SK-N-SH treated with all-trans-retinoic acid at 6 μM for 48 hours (cell line): ENCODE data around the gene MRPL2.
A peak's percentile ranks its signal among the peaks of the same experiment; 100 is the strongest.

ENCODE experiments used
- ATAC-seq: fragments of 200-7000 bp; cut with Tn5 transposase; 3 replicates; pipeline ENCODE4 v1.9.1; 2020; ENCODE audit warnings: mild to moderate bottlenecking, moderate library complexity
- ARNTL ChIP-seq: fragments of 450-650 bp; formaldehyde crosslinking; IDR thresholded peaks from 2 replicates; pipeline ENCODE4 v1.5.0; 2020; ENCODE audit warnings: low read depth, mild to moderate bottlenecking, moderate library complexity, borderline replicate concordance
- BACH2 ChIP-seq: fragments of 250-450 bp; sonication (Bioruptor Pico); IDR thresholded peaks from 2 replicates; pipeline ENCODE4 v1.9.0; 2021; ENCODE audit warnings: mild to moderate bottlenecking, borderline replicate concordance
- CREB5 ChIP-seq: fragments of 250-450 bp; sonication (Bioruptor Pico); IDR thresholded peaks from 2 replicates; pipeline ENCODE4 v1.5.1; 2020; ENCODE audit warnings: low read depth, mild to moderate bottlenecking, moderate library complexity
- CSDC2 ChIP-seq: fragments of 250-450 bp; sonication (Bioruptor Pico); IDR thresholded peaks from 2 replicates; pipeline ENCODE4 v1.5.0; 2020; ENCODE audit warnings: mild to moderate bottlenecking, moderate library complexity
- ESRRG ChIP-seq: fragments of 250-450 bp; sonication (Bioruptor Pico); IDR thresholded peaks from 2 replicates; pipeline ENCODE4 v1.6.1; 2021; ENCODE audit warnings: mild to moderate bottlenecking
- GLIS3 ChIP-seq: fragments of 250-450 bp; sonication (Bioruptor Pico); IDR thresholded peaks from 2 replicates; pipeline ENCODE4 v1.5.0; 2020; ENCODE audit warnings: mild to moderate bottlenecking, moderate library complexity
- ISL1 ChIP-seq: fragments of 250-450 bp; sonication (Bioruptor Pico); IDR thresholded peaks from 2 replicates; pipeline ENCODE4 v2.1.2; 2022; ENCODE audit warnings: mild to moderate bottlenecking, moderate library complexity
- OSR1 ChIP-seq: fragments of 250-450 bp; sonication (Bioruptor Pico); IDR thresholded peaks from 2 replicates; pipeline ENCODE4 v1.8.0; 2022; ENCODE audit warnings: moderate library complexity, mild to moderate bottlenecking, inconsistent platforms
- PATZ1 ChIP-seq: fragments of 250-450 bp; sonication (Bioruptor Pico); IDR thresholded peaks from 2 replicates; pipeline ENCODE4 v1.8.0; 2020; ENCODE audit warnings: mild to moderate bottlenecking, moderate library complexity, borderline replicate concordance
- POU6F1 ChIP-seq: fragments of 250-450 bp; sonication (Bioruptor Pico); IDR thresholded peaks from 2 replicates; pipeline ENCODE4 v1.8.0; 2021; ENCODE audit warnings: low read depth, mild to moderate bottlenecking, moderate library complexity, borderline replicate concordance
- PPARA ChIP-seq: fragments of 250-450 bp; sonication (Bioruptor Pico); IDR thresholded peaks from 2 replicates; pipeline ENCODE4 v1.5.0; 2020; ENCODE audit warnings: mild to moderate bottlenecking, borderline replicate concordance
- RARB ChIP-seq: fragments of 250-450 bp; sonication (Bioruptor Pico); IDR thresholded peaks from 2 replicates; pipeline ENCODE4 v1.8.0; 2021; ENCODE audit warnings: mild to moderate bottlenecking, moderate library complexity
- SNAI2 ChIP-seq: fragments of 250-450 bp; sonication (Bioruptor Pico); IDR thresholded peaks from 2 replicates; pipeline ENCODE4 v1.5.0; 2020; ENCODE audit warnings: mild to moderate bottlenecking, moderate library complexity
- TCF4 ChIP-seq: fragments of 250-450 bp; sonication (Bioruptor Pico); IDR thresholded peaks from 2 replicates; pipeline ENCODE4 v1.8.0; 2021; ENCODE audit warnings: mild to moderate bottlenecking, moderate library complexity, borderline replicate concordance
- TOX ChIP-seq: fragments of 250-450 bp; sonication (Bioruptor Pico); IDR thresholded peaks from 2 replicates; pipeline ENCODE4 v1.8.0; 2021; ENCODE audit warnings: mild to moderate bottlenecking, moderate library complexity, borderline replicate concordance
- TSHZ2 ChIP-seq: fragments of 250-450 bp; sonication (Bioruptor Pico); IDR thresholded peaks from 2 replicates; pipeline ENCODE4 v1.5.0; 2020; ENCODE audit warnings: mild to moderate bottlenecking, moderate library complexity
- ZC3H10 ChIP-seq: fragments of 250-450 bp; sonication (Bioruptor Pico); IDR thresholded peaks from 2 replicates; pipeline ENCODE4 v1.5.1; 2021; ENCODE audit warnings: mild to moderate bottlenecking, moderate library complexity
- ZFP3 ChIP-seq: fragments of 250-450 bp; sonication (Bioruptor Pico); IDR thresholded peaks from 2 replicates; pipeline ENCODE4 v1.5.0; 2020; ENCODE audit warnings: mild to moderate bottlenecking, moderate library complexity
- ZFP30 ChIP-seq: fragments of 450-650 bp; formaldehyde crosslinking; IDR thresholded peaks from 2 replicates; pipeline ENCODE4 v1.5.0; 2022; ENCODE audit warnings: mild to moderate bottlenecking, moderate library complexity
- ZNF565 ChIP-seq: fragments of 450-650 bp; formaldehyde crosslinking; conservative IDR thresholded peaks from 2 replicates; pipeline ENCODE4 v1.5.0; 2020; ENCODE audit warnings: low read depth, mild to moderate bottlenecking, moderate library complexity
- ZNF70 ChIP-seq: fragments of 450-650 bp; formaldehyde crosslinking; IDR thresholded peaks from 2 replicates; pipeline ENCODE4 v1.5.0; 2020; ENCODE audit warnings: mild to moderate bottlenecking, moderate library complexity
- ZNF8 ChIP-seq: fragments of 450-650 bp; formaldehyde crosslinking; IDR thresholded peaks from 2 replicates; pipeline ENCODE4 v1.5.0; 2020; ENCODE audit warnings: mild to moderate bottlenecking, moderate library complexity

MRPL2 gene

GRCh38 chr6:43076464-43077332, 17.5 kb upstream of the MRPL2 start:
- TF ChIP-seq PATZ1 (CRISPR knock-in tag) (no peak), SNAI2 (CRISPR knock-in tag) (no peak), TOX (CRISPR knock-in tag) (no peak), POU6F1 (no peak), ZNF70 (peak; percentile 81; the same call in 1 of the 2 replicates), ARNTL (CRISPR knock-in tag) (no peak), CREB5 (CRISPR knock-in tag) (no peak), BACH2 (CRISPR knock-in tag) (no peak)
- ATAC-seq = peak; percentile 64

GRCh38 chr6:43075670-43076463, 16.6 kb upstream of the MRPL2 start, which contains the start of gene PTK7:
Gene PTK7 (plus strand): TSS chr6:43076314. CDS start chr6:43076489, 175 bp downstream.
- TF ChIP-seq ZC3H10 (no peak), TSHZ2 (CRISPR knock-in tag) (no peak), POU6F1 (no peak), PPARA (CRISPR knock-in tag) (no peak), ZNF8 (no peak), ZNF565 (no peak), ESRRG (CRISPR knock-in tag) (no peak), BACH2 (CRISPR knock-in tag) (no peak), TOX (CRISPR knock-in tag) (no peak), ZFP3 (CRISPR knock-in tag) (no peak), TCF4 (CRISPR knock-in tag) (no peak), OSR1 (CRISPR knock-in tag) (no peak), ISL1 (CRISPR knock-in tag) (no peak), ZNF70 (no peak), GLIS3 (no peak), CSDC2 (no peak), RARB (no peak), ZFP30 (CRISPR knock-in tag) (no peak)

More at GRCh38 chr6:43075670-43076463, 16.6 kb upstream of the MRPL2 start, which contains the start of gene PTK7:
- peak; percentile 76 for ATAC-seq
